ENCODE measurements around the gene ADD3.
"Not testable (repeated sequence)": the region's sequence is repeated elsewhere in the genome, so short reads cannot be mapped to it uniquely, and the experiment has no call there.

The ADD3 gene

DNA sequence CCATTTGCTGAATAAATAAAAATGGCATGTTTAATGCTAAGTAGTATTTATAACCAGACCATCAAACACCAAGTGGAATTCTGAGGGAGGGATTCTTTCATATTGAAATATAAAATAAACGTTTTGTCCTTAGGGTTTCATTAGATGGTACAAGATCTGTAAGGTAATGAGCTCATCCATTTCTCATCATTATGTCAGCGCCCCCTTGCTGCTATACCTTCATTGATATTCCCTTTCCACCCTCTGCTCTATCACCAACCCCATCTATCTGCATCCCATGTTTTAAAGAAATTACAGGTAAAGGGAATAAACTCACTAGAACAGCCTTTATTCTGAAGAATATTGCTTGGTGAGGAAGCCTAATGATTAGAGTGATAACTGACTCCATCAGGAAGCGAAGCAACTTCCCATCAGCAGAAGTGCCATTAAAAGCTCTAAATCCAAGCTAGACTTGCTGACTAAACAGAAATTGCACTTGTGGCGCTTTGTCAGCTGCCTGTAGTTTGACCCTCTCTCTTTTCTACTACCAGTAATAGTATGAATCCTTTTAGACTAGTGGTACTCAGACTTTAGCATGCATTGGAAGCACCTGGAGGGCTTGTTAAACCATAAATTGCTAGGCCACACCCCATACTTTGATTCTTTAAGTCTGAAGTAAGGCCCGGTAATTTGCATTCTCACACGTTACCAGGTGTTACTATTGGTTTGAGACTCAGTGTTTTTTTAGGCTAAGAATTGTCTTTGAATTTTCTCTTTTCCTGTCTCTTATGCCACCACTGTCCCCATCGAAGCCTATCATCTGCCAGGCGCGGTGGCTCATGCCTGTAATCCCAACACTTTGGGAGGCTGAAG lies 27.5 kb downstream of the ADD3 start:
- no peak for DNase-seq (ENCODE audit: low read depth)

DNA sequence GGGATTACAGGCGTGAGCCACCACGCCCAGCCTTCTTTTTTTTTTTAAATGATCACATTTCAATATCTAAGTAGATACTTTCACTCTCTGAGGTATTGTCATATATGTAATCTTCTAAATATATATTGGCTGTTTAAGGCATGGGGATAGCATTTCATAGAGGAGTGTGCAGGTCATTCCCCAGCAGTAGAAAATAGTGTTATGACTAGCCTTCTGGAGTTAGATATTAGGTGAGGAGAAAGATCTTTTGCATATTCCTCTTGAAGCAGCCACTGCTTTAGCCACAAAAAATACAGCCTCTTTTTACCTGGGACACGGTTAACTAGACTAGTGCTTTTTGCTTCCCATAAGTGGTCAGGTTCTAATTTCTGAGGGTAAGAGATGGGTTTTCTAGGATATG lies 28.9 kb downstream of the ADD3 start:
- no peak for DNase-seq (ENCODE audit: low read depth)

DNA sequence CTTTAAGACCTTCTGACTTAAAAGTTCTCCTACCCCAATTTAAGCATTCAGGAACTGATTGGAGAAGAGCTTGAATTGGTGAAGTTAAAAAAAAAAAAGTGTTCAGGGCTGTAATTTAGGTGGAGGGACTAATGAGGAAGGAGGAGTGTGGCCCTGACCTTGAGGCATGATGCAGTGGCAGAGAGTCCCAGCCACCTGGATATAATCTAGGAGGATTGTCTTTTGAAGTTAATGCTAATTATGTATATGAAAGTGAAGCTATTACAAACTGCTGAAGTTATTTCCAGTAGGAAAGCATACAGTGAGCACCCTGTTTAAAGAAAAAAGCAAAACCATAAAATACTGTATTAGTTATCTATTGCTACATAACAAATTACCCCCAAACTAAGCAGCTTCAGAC lies 31.5 kb downstream of the ADD3 start:
- DNase-seq (ENCODE audit: low read depth): no peak

DNA sequence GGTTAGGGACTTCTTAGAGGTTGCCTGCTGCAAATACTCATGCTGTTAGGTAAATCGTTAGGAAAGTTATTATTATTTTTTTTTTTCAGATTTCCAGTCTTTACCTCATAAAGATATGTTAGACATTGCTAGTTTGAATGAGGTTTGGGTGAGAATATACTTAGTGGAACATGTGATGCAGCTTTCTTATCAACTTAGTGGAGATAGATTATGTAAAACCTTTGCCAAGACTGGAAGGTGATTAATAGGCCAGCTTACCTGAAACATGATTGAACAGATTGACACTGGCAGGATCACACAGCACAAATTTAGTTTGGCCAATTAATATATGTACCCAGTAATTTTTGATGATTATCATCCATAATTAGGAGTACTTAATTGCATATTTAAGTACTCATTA lies 32.3 kb downstream of the ADD3 start:
- no peak for DNase-seq (ENCODE audit: low read depth)

DNA sequence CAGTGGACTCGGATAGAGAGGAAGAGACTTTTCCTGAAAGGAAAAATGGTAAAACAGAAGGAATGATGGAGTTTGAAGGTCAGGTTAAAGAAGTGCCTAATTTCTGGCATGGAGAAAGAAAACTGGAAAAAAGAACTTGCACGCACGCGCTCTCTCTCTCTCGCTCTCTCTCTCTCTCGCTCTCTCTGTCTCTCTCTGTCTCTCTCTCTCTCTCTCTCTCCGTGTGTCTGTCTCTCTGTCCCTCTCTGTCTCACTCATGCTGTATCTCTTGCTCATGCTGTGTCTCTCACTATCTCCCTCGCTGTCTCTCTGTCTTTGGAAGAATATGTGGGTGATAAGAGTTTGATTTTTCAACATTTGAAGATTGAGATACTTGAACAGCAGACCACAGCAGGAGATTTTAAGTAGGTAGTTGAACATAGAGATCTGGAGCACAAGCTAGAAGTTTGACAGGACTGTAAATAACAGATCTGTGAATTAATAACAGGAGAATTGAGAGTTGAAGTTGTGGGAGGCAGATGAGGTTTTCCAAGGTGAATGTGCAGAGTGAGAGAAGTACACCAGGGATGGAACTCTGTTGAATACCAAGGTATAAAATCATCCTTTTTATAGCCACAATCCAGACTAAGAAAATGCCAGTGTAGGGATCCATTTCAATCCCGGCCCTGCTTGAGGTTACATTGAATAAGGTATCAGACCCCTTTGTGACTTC lies 33.1 kb downstream of the ADD3 start:
- no peak for DNase-seq (ENCODE audit: low read depth)

DNA sequence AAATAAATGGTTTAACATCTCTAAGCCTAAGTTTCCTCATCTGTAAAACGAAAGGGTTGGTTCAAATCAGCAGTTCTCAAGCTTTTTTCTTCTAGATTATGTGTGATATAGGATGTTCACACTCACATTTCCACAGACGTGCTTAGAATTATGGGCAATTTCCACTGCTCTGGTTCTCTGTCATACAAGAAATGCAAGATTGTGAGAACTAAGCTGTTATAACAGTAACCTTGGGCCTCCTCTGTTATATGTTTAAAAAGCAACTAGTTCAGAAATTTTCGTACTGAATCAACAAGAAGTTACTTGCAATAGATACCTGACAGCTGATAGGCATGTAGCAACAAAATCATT lies 33.7 kb downstream of the ADD3 start:
- DNase-seq (ENCODE audit: low read depth): no peak

DNA sequence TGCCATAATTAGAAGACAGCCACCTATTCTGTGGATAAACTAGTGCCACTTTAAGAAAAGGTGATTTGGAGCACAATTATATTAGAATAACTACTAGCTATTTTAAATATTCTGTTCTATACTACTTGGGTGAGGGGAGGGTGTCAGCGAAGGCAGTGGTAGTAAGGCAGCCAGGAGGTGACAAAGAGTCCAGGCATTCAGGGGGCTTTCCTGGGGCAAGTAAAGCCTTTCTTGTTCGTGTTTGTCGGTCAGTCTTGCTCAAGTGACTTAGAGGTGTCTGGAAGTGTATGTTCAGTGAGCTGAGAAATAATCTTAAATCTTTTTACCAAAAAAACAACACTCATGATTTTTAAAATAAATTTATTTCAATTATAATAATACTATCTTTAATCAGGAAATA lies 34.4 kb downstream of the ADD3 start:
- no peak for DNase-seq (ENCODE audit: low read depth)

DNA sequence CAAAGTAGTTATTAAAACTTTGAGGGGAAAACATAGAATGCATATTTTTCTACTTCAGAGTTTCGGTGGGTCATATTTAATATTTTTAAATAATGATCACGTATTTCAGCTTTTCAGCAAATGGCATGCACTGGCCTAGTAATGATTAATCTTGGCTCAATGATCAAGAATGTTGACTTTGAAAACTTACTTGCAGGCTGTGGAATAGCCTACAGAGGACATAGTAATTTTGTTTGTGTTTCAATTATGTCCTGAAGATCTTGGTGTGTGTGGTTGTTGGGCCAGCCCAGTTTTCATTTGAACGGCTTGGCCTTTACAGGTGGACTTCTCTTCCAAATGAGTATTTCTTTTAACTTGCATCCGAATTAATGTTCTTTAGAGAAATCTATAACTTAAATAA lies 35.1 kb downstream of the ADD3 start:
- no peak for DNase-seq (ENCODE audit: low read depth)

DNA sequence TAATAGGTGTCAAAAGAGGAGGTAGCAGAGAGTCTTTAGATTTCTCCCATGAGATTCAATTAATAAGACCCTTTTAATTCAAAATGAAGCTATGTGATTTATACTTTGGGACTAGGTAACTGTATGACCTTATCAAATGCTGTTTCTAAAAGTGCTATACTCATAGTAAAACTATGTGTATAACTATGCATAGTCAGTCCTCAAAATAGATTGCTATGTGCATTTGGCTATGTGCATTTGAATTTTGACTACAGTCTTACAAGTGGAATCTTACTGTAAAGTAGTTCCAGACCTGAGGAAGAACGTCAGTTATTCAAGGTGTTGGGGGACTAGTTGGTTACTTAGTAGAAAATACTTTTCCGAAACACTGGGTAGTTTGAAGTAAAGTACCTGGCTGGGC lies 36.9 kb downstream of the ADD3 start:
- no peak for DNase-seq (ENCODE audit: low read depth)

DNA sequence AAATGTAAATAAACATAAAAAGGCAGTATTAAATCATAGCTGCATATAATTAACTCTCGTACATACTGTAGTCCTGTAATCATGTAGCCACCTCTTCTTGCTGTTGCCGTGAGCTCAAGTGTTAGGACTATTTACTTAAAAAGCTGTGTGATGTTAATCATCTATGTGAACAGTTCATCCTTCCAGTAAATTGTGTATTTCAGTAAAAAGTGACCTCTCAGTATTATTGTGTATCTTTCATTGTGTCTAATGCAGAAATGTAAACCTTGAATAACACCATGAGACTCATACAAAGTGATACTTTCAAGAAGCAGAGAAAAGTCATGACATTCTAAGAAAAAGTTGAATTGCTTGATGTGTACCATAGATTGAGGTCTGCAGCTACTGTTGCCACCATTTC lies 38.0 kb downstream of the ADD3 start:
- no peak for DNase-seq (ENCODE audit: low read depth)

DNA sequence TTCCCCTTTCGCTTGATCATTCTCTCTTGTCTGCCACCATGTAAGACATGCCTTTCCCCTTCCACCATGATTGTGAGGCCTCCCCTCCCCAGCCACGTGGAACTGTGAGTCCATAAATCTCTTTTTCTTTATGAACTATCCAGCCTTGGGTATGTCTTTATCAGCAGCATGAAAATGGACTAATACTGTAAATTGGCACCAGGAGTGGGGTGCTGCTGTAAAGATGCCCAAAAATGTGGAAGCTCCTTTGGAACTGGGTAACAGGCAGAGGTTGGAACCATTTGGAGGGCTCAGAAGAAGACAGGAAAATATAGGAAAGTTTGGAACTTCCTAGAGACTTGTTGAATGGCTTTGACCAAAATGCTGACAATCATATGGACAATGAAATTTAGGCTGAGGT lies 40.4 kb downstream of the ADD3 start:
- DNase-seq (ENCODE audit: low read depth): not testable (repeated sequence)

DNA sequence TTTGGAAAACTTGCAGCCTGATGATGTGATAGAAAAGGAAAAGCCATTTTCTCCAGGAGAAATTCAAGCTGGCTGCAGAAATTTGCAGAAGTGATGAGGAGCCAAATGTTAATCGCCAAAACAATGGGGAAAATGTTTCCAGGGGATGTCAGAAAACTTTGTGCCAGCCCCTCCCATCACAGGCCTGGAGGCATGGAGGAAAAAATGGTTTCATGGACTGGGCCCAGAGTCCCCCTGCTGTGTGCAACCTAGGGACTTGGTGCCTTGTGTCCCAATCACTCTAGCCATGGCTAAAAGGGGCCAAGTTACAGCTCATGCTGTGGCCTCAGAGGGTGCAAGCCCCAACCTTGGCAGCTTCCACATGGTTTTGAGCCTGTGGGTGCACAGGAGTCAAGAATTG lies 41.0 kb downstream of the ADD3 start:
- no peak for DNase-seq (ENCODE audit: low read depth)

DNA sequence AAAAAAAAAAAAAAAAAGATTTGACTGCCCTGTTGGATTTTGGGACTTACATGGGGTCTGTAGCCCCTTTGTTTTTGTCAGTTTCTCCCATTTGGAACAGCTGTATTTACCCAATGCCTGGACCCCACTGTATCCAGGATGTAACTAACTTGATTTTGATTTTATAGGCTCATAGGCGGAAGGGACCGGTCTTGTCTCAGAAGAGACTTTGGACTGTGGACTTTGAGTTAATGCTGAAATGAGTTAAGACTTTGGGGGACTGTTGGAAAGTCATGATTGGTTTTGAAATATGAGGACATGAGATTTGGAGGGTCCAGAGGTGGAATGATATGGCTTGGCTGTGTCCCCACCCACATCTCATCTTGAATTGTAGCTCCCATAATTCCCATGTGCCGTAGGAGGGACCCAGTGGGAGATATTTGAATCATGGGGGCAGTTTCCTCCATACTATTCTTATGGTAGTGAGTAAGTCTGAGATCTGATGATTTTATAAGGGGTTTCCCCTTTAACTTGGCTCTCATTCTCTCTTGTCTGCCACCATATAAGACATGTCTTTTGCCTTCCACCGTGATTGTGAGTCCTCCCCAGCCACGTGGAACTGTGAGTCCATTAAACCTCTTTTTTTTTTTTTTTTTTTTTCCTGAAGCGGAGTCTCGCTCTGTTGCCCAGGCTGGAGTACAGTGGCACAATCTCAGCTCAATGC lies 42.3 kb downstream of the ADD3 start:
- DNase-seq (ENCODE audit: low read depth): not testable (repeated sequence)

DNA sequence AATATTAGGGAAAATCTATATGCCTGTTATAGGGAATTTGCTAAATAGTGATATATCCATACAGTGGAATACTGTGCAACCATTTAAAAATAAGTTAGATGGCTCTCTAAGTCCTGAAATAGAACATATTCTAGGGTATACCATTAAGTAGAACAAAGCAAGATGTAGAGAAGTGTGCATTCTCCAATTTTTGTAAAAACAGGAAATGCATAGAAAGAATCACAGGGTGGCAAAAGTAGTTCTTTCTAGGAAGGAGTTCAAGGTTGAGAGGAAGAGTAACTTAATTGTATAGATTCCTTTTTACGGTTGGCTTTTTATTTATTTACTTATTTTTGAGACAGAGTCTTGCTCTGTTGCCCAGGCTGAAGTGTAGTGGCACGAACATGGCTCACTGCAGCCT lies 43.7 kb downstream of the ADD3 start:
- DNase-seq (ENCODE audit: low read depth): no peak

DNA sequence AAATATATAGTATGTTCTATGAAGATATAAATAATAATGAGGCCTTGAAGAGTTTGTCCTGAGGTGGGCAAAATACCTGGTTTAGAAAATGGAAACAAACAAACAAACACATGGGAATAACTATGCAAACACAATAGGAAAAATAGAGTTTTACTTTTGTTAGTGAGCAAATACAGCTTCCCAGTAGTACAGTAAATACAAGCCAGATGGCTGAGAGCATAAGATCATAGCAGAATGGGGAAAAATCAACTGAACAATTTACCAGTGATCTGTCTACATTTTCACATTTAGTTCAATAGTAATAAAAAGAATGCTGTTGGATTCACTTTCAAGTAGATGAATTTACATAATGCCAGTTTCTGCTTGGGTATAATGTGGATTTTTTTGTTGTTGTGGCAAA lies 45.1 kb downstream of the ADD3 start:
- DNase-seq (ENCODE audit: low read depth): no peak

DNA sequence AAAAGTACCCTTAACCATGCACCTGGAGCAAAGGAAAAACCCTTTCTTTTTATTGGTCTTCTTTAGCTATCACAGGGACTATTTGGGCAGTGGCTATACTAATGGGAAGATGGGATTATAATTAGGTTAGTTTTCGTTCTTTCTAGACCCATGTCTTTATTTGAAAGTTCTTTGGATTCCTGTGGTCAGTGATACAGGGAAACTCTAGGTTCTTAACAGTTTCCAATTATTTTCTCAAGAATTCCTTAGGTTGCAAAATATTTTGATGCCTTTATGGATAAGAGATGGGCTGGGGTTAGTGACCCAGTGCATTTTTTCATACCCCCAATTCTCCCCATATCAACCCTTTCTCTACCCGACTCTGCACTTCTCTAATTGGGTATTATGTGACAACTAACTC lies 49.0 kb downstream of the ADD3 start:
- no peak for DNase-seq (ENCODE audit: low read depth)

DNA sequence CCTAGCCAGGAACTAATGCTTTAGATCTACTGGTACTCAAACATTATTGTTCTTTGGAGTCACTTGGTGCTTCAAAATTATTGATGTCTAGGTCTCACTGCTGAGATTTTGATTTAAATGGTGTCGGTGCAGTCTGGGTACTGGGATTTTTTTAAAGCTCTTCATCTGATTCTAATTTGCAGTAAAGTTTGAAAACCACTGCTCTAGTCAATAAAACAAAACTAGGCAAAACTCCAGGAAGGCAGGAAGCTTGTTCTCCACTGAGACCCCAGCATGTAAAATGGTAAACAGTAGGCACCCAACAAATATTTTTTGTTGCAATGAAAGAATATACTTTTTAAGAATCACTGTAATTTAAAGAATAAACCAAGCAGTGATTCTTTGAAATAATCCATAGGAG lies 49.7 kb downstream of the ADD3 start:
- DNase-seq (ENCODE audit: low read depth): no peak

DNA sequence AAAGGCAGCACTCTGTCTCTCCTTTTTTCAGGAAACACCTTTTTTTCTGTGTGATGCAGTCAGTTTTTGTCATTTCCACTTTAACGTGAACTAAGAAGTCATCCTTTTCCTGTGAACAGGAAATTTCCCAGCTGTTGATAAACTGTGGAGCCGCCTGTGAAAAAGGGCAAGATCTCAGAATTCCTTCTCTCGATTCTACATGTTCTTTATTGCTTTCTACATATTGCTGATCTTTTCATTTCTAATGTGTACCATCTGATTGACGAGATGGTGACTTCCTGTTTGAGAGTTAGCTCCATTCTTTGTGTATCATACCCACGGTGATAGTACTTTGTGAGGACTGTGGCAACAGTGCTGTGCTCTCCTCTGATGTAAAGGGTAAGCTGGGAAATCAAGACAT lies 50.4 kb downstream of the ADD3 start:
- no peak for DNase-seq (ENCODE audit: low read depth)

DNA sequence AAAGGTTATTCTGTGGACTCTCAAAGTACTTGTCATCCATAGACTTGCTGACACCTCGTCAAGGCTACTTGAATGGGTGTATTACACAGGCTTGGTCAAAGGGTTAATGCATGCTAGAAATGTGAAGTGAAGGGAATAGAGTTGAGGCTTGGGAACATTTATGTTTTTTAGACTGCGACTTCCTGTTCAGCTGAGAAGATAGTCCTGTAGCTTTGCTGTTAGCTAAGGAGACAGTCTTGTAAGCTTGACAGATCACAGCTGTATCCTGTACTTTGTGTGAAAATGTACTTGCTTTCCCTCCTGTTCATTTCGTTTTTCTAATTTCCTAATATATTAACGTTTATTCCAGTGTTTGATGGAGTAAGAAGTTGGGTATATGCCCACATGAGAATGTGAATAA lies 52.1 kb downstream of the ADD3 start:
- no peak for DNase-seq (ENCODE audit: low read depth)

DNA sequence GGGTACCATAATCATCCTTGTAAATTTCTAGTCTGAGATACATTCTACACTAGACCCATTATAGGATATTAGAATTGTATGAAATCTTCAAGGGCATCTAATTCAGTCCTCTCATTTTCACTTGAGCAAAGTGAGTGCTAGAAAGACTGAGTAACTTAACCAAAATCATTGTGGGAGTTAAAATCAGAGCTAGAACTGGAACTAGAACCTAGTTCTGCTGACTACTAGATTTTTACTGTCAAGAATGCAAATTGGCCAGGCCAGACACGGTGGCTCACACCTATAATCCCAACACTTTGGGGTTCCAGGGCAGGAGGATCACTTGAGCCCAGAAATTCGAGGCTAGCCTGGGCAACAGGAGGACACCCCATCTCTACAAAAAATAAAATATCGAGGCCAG lies 53.9 kb downstream of the ADD3 start:
- no peak for DNase-seq (ENCODE audit: low read depth)

DNA sequence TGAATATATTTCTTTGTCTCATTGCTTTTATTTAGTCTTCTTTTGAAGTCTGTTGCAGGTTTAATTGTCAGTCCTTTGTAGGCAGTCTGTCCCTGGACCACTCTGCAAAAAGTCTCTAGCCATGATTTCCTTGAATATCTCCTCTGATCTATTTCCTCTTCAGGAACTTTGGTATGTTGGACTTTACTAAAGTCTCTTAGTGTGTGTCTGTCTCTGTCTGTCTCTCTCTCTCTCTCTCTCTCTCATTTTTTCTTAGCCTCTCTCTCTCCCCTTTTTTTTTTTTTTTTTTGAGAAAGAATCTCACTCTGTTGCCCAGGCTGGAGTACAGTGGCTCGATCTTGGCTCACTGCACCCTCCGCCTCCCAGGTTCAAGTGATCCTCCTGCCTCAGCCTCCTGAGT lies 57.5 kb downstream of the ADD3 start:
- no peak for DNase-seq (ENCODE audit: low read depth)

DNA sequence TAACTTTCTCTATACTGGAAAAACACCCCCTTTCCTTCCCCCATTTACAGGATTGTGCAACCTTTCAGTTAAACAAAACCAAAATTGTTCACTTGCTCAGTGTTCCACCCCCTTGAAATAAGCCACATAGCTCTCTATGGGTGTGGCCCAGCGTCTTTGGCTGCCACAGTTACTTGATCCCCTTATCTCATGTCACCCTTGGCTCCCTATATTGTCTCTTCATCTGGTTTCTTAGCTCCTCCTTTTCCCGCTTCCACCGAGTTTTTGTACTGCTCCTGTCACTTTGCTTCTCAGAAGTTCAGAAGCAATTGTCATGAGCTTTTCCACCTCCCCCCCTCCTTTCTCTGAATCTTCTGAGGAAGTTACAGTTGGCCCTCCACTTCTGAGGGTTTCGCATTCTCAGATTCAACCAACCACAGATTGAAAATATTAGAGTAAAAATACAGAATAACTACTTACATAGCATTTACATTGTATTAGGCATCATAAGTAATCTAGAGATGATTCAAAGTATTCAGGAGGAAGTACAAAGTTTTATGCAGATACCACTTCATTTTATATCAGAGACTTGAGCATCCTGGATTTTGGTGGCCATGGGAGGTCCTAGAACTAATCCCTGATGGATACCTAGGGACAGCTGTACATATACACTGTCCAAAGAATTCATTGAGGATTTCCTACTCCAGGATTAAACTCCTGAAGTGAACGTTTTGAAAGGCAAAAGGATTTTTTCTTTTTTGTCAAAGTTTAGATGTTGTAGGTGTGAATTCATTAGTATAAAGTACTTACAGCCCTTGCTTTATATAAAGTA lies 60.4 kb downstream of the ADD3 start:
- no peak for DNase-seq (ENCODE audit: low read depth)
